ENCODE results near the gene TMEM8B. TPM values are rescaled to one million over a fixed set of nuclear protein-coding genes. Genes with fewer than 3 reads are reported as not detected.
A peak's percentile ranks its signal among the peaks of the same experiment; 100 is the strongest.
"Not testable (repeated sequence)": the region's sequence is repeated elsewhere in the genome, so short reads cannot be mapped to it uniquely, and the experiment has no call there.

TMEM8B gene
- total RNA-seq, 2 experiments from 2014 or later, result 2.8 to 3.1 TPM

GRCh38 chr9:35861161-35861897, 32.3 kb downstream of the TMEM8B start:
- Mint-ChIP-seq H3K9me3 (no peaks in the 10 kb centered on the region), H3K27me3 (peaks cover 14% of the 10 kb centered on the region), H3K36me3 (no peaks in the 10 kb centered on the region), H3K4me3 (no peak overlapping the region), H3K4me1 (no peaks in the 10 kb centered on the region), H3K27ac (no peak overlapping the region)
- DNase-seq, result no peak

DNA sequence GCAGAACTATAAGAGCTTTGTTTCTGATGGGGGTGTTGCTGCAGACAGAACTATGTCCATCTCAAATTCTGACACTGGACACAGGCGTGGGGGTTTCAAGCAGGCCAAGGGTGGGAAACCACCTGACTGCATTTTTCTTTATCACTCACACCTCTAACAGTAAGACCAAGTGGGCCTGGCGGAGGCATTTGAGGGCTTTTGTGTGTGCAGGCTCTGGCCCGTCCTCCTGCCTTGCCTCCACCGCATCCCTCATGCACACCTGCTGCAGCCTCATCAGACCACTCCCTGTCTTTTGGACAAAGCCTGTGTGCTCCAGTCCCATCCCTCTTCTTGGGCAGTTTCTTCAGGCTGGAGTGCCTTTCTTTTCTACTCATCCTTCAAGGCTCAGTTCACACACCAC, 33.3 kb downstream of the TMEM8B start:
- DNase-seq, result no peak
- H3K36me3 Mint-ChIP-seq, result no peaks in the 10 kb centered on the region
- H3K9me3 Mint-ChIP-seq, result no peaks in the 10 kb centered on the region
- no peak overlapping the region for H3K4me3 Mint-ChIP-seq
- peaks cover 14% of the 10 kb centered on the region for H3K27me3 Mint-ChIP-seq
- no peaks in the 10 kb centered on the region for H3K4me1 Mint-ChIP-seq
- H3K27ac Mint-ChIP-seq, result no peak overlapping the region

- H3K4me1 Mint-ChIP-seq, result no peaks in the 10 kb centered on the region
- H3K4me3 Mint-ChIP-seq, result no peak overlapping the region
- no peak for DNase-seq
- H3K27me3 Mint-ChIP-seq, result peaks cover 14% of the 10 kb centered on the region
- H3K27ac Mint-ChIP-seq, result no peak overlapping the region
- H3K9me3 Mint-ChIP-seq, result no peaks in the 10 kb centered on the region
- H3K36me3 Mint-ChIP-seq, result no peaks in the 10 kb centered on the region
Measured at GRCh38 chr9:35863583-35863982, 34.6 kb downstream of the TMEM8B start.

GRCh38 chr9:35864695-35865255, 35.7 kb downstream of the TMEM8B start:
- Mint-ChIP-seq H3K27me3 (peaks cover 14% of the 10 kb centered on the region), H3K27ac (no peak overlapping the region), H3K36me3 (no peaks in the 10 kb centered on the region), H3K4me1 (no peaks in the 10 kb centered on the region), H3K4me3 (no peak overlapping the region), H3K9me3 (no peaks in the 10 kb centered on the region)
- DNase-seq, result no peak

GRCh38 chr9:35867538-35867937, 38.5 kb downstream of the TMEM8B start:
- Mint-ChIP-seq H3K4me3 (no peak overlapping the region), H3K27ac (no peak overlapping the region), H3K36me3 (no peaks in the 10 kb centered on the region), H3K4me1 (no peaks in the 10 kb centered on the region), H3K9me3 (no peaks in the 10 kb centered on the region), H3K27me3 (peaks cover 13% of the 10 kb centered on the region)
- DNase-seq, result no peak

DNA sequence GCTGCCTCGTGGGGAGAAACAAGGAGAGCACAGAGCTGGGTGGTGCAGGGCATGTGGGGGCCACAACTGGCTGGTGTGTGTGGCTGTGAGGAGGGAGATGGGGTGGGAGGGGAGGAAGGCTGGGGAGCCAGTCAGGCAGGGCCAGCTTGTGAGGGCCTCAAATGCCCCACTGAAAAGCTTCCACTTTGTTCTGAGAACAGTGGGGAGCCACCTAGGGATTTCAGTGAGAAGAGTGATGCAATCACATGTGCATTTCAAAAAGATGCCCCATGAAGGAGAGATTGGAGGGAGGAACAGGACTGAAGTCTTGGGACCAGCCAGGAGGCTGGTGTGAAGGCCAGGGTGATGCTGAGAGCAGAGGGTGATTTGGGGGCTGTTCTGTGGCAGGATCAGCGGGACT, 39.9 kb downstream of the TMEM8B start:
- H3K27me3 Mint-ChIP-seq, result peaks cover 8% of the 10 kb centered on the region
- H3K4me1 Mint-ChIP-seq, result no peaks in the 10 kb centered on the region
- H3K36me3 Mint-ChIP-seq, result no peaks in the 10 kb centered on the region
- no peak for DNase-seq
- H3K27ac Mint-ChIP-seq, result no peak overlapping the region
- no peak overlapping the region for H3K4me3 Mint-ChIP-seq
- no peaks in the 10 kb centered on the region for H3K9me3 Mint-ChIP-seq

- Mint-ChIP-seq H3K9me3 (no peaks in the 10 kb centered on the region), H3K4me3 (no peak overlapping the region), H3K27ac (no peak overlapping the region), H3K4me1 (no peaks in the 10 kb centered on the region), H3K36me3 (no peaks in the 10 kb centered on the region), H3K27me3 (peaks cover 8% of the 10 kb centered on the region)
- DNase-seq, result no peak
Measured at GRCh38 chr9:35869621-35870216, 40.7 kb downstream of the TMEM8B start.

GRCh38 chr9:35870351-35870923, 41.4 kb downstream of the TMEM8B start, which contains the start of gene OR13J1:
Gene OR13J1 (minus strand): TSS chr9:35870401. CDS start chr9:35870401, 0 bp downstream.
- Mint-ChIP-seq H3K4me1 (no peaks in the 10 kb centered on the region), H3K27ac (no peak within 1 kb of the TSS)

DNA sequence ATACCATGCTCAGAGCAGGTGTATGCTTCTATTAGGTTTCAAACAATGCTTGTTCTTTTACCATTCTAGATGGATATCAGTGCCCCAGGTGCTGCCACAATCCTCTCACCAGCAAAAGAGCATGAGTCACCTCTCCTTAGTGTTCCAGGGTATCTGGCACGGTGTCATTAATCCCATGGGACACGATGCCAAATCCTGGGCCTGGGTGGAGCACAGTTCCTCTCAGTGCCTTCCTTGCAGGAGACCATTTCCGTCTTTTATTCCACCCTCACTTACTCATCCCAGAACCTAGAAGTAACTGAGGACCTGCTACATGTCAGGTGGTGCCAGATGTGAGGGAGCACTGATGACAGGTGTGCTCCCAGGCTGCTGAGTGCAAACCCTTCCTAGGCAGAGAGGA, 42.5 kb downstream of the TMEM8B start:
- Mint-ChIP-seq H3K4me1 (no peaks in the 10 kb centered on the region), H3K36me3 (no peaks in the 10 kb centered on the region), H3K4me3 (no peak overlapping the region), H3K27me3 (no peaks in the 10 kb centered on the region), H3K9me3 (peaks cover 4% of the 10 kb centered on the region), H3K27ac (no peak overlapping the region)
- DNase-seq, result no peak

More at GRCh38 chr9:35870351-35870923, 41.4 kb downstream of the TMEM8B start, which contains the start of gene OR13J1:
- Mint-ChIP-seq H3K9me3 (no peaks in the 10 kb centered on the region), H3K36me3 (no peaks in the 10 kb centered on the region), H3K4me3 (no peak within 1 kb of the TSS), H3K27me3 (peaks cover 6% of the 10 kb centered on the region)
- no peak for DNase-seq

DNA sequence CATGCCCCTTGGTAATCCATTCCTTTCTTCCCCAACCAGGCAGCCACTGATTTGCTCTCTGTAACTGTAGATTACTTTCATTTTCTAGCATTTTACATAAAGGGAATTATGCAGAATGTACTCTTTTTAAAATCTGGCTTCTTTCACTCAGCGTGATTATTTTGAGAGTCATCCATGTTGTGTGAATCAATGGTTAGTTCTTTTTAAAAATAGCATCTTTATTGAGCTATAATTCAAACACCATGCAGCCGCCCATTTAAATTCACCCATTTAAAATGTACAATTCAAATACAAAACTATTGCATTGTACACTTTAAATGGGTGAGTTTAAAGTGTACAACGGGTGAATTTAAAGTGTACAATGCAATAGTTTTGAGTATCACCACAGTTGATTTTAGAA, 43.5 kb downstream of the TMEM8B start:
- Mint-ChIP-seq H3K27me3 (peaks cover 3% of the 10 kb centered on the region), H3K4me1 (no peaks in the 10 kb centered on the region), H3K36me3 (no peaks in the 10 kb centered on the region), H3K27ac (no peak overlapping the region), H3K4me3 (no peak overlapping the region), H3K9me3 (peaks cover 11% of the 10 kb centered on the region)
- DNase-seq, result no peak

DNA sequence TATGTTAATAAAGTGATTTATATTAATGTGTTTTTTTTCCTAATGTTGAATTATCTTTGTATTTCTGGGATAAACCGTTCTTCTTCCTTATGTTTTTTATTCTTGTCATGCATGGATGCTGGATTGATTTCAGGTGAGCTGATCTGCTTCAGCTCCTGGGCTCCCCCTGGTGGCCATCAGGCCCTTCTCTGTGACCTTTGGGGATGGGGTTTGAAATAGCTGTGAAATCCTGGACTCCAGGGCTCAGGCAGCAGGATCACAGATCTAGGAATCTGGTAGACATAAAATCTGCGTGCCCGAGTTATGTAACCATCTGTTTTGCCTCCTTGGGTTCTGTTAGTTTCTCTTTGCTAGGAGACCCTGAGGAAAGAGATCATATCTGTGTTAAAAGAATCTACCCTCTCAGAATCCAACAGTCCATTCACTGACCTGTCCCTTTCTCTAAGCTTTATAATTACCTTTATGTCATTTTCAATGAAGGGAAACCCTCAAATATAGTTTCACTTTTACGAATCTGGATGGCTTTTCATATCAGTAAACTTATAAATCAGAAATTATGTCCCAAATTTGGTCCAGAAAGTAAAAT, 53.3 kb downstream of the TMEM8B start:
- DNase-seq, result peak; percentile 66
- peaks cover 8% of the 10 kb centered on the region for H3K9me3 Mint-ChIP-seq
- no peaks in the 10 kb centered on the region for H3K4me1 Mint-ChIP-seq
- peaks cover 10% of the 10 kb centered on the region for H3K27me3 Mint-ChIP-seq
- H3K36me3 Mint-ChIP-seq, result no peaks in the 10 kb centered on the region
- H3K4me3 Mint-ChIP-seq, result no peak overlapping the region
- no peak overlapping the region for H3K27ac Mint-ChIP-seq

DNA sequence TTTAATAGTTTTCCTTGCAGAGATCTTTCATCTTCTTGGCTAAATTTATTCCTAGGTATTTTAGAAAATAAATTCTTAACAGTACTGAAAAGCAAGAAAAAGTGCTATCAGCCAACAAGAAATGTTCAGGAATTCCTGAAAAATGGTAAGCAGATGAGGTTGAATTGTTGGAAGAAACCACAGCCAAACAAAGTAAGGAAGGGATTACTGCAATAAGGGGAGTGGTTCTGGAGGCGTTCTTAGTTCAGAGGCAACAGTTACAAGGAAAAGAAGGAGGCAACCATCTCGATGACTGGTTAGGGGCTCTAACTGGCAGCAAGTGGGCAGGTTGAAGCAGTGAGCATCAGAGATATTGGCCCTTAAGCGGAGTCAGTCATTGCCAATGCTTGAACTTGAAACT, 54.0 kb downstream of the TMEM8B start:
- Mint-ChIP-seq H3K9me3 (peaks cover 2% of the 10 kb centered on the region), H3K4me3 (no peak overlapping the region), H3K27me3 (peaks cover 6% of the 10 kb centered on the region), H3K4me1 (no peaks in the 10 kb centered on the region), H3K27ac (no peak overlapping the region), H3K36me3 (no peaks in the 10 kb centered on the region)
- DNase-seq, result no peak

DNA sequence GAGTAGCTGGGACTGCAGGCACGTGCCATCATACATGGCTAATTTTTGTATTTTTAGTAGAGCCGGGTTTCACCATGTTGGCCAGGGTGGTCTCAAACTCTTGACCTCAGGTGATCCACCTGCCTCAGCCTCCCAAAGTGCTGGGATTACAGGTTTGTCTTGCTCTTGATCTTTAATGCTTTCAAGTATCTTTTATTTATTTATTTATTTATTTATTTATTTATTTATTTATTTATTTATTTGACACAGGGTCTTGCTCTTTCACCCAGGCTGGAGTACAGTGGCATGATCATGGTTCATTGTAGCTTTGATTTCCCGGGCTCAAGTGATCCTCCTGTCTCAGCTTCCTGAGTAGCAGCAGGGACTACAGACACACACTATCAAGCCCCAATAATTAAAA, 55.9 kb downstream of the TMEM8B start:
- not testable (repeated sequence) for H3K27ac Mint-ChIP-seq

GRCh38 chr9:35891646-35892045, 62.6 kb downstream of the TMEM8B start:
- H3K9me3 Mint-ChIP-seq, result no peaks in the 10 kb centered on the region
- no peak for DNase-seq
- no peaks in the 10 kb centered on the region for H3K36me3 Mint-ChIP-seq
- H3K27me3 Mint-ChIP-seq, result peaks cover 11% of the 10 kb centered on the region
- H3K27ac Mint-ChIP-seq, result no peak overlapping the region
- no peak overlapping the region for H3K4me3 Mint-ChIP-seq
- no peaks in the 10 kb centered on the region for H3K4me1 Mint-ChIP-seq

More for the DNA sequence above, 55.9 kb downstream of the TMEM8B start:
- not testable (repeated sequence) for H3K9me3 Mint-ChIP-seq, H3K4me1 Mint-ChIP-seq, DNase-seq, H3K27me3 Mint-ChIP-seq, H3K4me3 Mint-ChIP-seq, H3K36me3 Mint-ChIP-seq

GRCh38 chr9:35892051-35892450, 63.0 kb downstream of the TMEM8B start:
- Mint-ChIP-seq H3K27me3 (peaks cover 11% of the 10 kb centered on the region), H3K4me3 (no peak overlapping the region), H3K27ac (no peak overlapping the region), H3K9me3 (no peaks in the 10 kb centered on the region), H3K36me3 (no peaks in the 10 kb centered on the region), H3K4me1 (no peaks in the 10 kb centered on the region)
- DNase-seq, result no peak

All from activated naive CD8-positive, alpha-beta T cell treated with anti-CD3 and anti-CD28 coated beads for 36 hours (primary cell).